ENCODE data around the gene HS3ST5.

HS3ST5 gene

DNA sequence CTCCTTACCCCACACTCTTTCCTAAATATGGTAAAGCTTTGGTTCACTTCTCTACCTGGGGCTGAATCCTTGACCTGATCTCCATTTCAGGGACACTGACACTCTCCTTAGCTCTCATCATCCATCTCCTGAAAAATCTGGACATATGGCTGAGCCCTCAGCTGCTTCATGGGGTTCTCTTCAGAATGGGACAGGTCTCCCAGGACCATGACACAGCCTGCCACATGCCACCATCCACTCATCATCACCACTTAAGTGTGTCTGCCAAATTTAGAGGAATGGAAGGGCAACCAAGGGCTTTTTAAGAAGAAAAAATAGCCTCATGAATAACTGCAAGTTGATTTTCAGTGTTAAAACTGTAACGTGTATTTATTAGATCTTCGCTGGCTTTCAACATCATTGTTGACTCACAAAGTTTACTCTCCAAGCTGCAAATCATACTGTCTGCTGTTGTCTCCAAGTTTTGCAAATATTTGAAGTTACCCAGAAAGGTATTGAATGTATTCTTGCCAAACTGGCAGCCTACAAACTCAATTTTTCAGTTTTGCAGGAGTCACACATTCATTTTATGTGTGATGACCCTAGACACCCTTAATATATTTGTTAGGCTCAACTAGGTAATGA is 41.1 kb downstream of the HS3ST5 start:
- no peak for TF ChIP-seq FOXP2 (optimal IDR thresholded peaks at IDR 0.05; ENCODE audit: borderline replicate concordance, extremely low read depth, extremely low read length, insufficient read depth)
- TF ChIP-seq TAF1 (IDR thresholded peaks at IDR 0.05; ENCODE audit: borderline replicate concordance, insufficient read depth, low read length): no peak
- no peak for TF ChIP-seq POLR2AphosphoS5 (IDR thresholded peaks at IDR 0.05; ENCODE audit: low read depth, low read length)
- no peak for TF ChIP-seq REST (IDR thresholded peaks at IDR 0.05; ENCODE audit: insufficient read depth in 1 of 2, low read depth in 2 of 2, low read length in 2 of 2)
- TF ChIP-seq SIN3A (IDR thresholded peaks at IDR 0.05; ENCODE audit: borderline replicate concordance, insufficient read depth, low read length): no peak

DNA sequence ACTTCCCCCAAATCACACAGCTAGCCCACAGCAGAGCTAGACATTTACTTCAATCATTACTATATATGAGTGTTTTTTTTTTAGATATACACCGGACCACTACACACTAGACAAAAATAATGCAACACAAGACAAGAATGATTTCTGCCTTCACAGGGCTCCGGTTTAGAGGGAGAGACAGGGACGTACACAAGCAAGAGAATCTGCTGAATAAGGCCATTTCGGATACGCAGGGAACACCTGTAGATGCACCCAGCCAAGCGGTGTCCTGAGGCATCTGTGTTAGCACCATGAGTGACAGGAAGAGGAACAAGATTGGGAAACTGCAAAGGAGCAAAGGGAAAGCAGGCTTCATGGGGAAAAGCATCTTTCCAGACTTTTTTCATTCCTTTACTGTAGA is 45.7 kb downstream of the HS3ST5 start:
- no peak for TF ChIP-seq TAF1 (IDR thresholded peaks at IDR 0.05; ENCODE audit: borderline replicate concordance, insufficient read depth, low read length)
- TF ChIP-seq SIN3A (IDR thresholded peaks at IDR 0.05; ENCODE audit: borderline replicate concordance, insufficient read depth, low read length): no peak
- no peak for TF ChIP-seq REST (IDR thresholded peaks at IDR 0.05; ENCODE audit: insufficient read depth in 1 of 2, low read depth in 2 of 2, low read length in 2 of 2)

DNA sequence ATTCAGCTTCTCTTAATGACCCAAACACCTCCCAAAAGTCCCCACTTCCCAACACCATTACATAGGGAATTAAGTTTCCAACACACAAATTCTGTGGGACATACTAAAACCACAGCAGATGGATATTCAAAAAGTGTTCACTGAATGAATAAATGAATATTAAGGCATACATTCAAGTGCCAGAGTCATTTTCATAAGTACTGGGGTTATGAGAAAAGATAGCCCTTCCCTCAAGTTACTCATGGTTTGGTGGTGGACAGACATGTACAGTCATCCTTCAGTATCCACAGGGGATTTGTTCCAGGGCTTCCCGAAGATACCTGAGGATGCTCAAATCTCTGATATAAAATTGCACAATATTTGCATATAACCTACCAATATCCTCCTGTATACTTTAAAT is 50.4 kb downstream of the HS3ST5 start:
- TF ChIP-seq SIN3A (IDR thresholded peaks at IDR 0.05; ENCODE audit: borderline replicate concordance, insufficient read depth, low read length) (no peak), TAF1 (IDR thresholded peaks at IDR 0.05; ENCODE audit: borderline replicate concordance, insufficient read depth, low read length) (no peak)

- TF ChIP-seq REST (IDR thresholded peaks at IDR 0.05; ENCODE audit: insufficient read depth in 1 of 2, low read depth in 2 of 2, low read length in 2 of 2): no peak
- no peak for TF ChIP-seq FOXP2 (optimal IDR thresholded peaks at IDR 0.05; ENCODE audit: borderline replicate concordance, extremely low read depth, extremely low read length, insufficient read depth)
- no peak for TF ChIP-seq POLR2AphosphoS5 (IDR thresholded peaks at IDR 0.05; ENCODE audit: low read depth, low read length)
- no peak for TF ChIP-seq SIN3A (IDR thresholded peaks at IDR 0.05; ENCODE audit: borderline replicate concordance, insufficient read depth, low read length)
- no peak for TF ChIP-seq TAF1 (IDR thresholded peaks at IDR 0.05; ENCODE audit: borderline replicate concordance, insufficient read depth, low read length)
Measured at GRCh38 chr6:114291428-114291827, 51.4 kb downstream of the HS3ST5 start.

GRCh38 chr6:114290864-114291263 is 52.0 kb downstream of the HS3ST5 start:
- no peak for TF ChIP-seq POLR2AphosphoS5 (IDR thresholded peaks at IDR 0.05; ENCODE audit: low read depth, low read length)
- no peak for TF ChIP-seq FOXP2 (optimal IDR thresholded peaks at IDR 0.05; ENCODE audit: borderline replicate concordance, extremely low read depth, extremely low read length, insufficient read depth)
- no peak for TF ChIP-seq REST (IDR thresholded peaks at IDR 0.05; ENCODE audit: insufficient read depth in 1 of 2, low read depth in 2 of 2, low read length in 2 of 2)
- TF ChIP-seq TAF1 (IDR thresholded peaks at IDR 0.05; ENCODE audit: borderline replicate concordance, insufficient read depth, low read length): no peak
- no peak for TF ChIP-seq SIN3A (IDR thresholded peaks at IDR 0.05; ENCODE audit: borderline replicate concordance, insufficient read depth, low read length)

Measured in PFSK-1 (cell line).